Gastrocnemius medialis (tissue), 4 donors: ENCODE data around the gene RRP12. TPM values are rescaled to one million over a fixed set of nuclear protein-coding genes. Genes with fewer than 3 reads are reported as not detected.

ENCODE experiments used
- ATAC-seq, 2 donors: fragments of 150-250 bp; one replicate each; pipeline ENCODE4 v1.9.1; 2016
- DNase-seq, 2 donors: peaks; one replicate each; pipeline ENCODE4 v3.0.0-alpha.2; 2019
- H3K27ac ChIP-seq, 4 donors: fragments of 200-600 bp; sonication (generic); 1 replicate in 1 of 4; 2 replicates in 3 of 4; pipeline ENCODE4 v1.5.1; 2016 to 2018; ENCODE audit warnings: mild to moderate bottlenecking in 2 of 4, moderate library complexity in 1 of 4
- H3K27me3 ChIP-seq, 3 donors: fragments of 200-600 bp; sonication (generic) in 2 of 3; 1 replicate in 1 of 3; 2 replicates in 2 of 3; pipeline versions ENCODE4 v1.5.1 to v1.6.0; 2016 to 2019; ENCODE audit warnings: mild to moderate bottlenecking in 1 of 3, moderate library complexity in 1 of 3
- H3K36me3 ChIP-seq, 2 donors: fragments of 200-600 bp; sonication (generic) in 1 of 2; one replicate each; pipeline ENCODE4 v1.5.1; 2017 to 2018
- H3K4me1 ChIP-seq, 2 donors: fragments of 200-600 bp; sonication (generic) in 1 of 2; one replicate each; pipeline ENCODE4 v1.5.1; 2016 to 2017; ENCODE audit warnings: mild to moderate bottlenecking in 2 of 2
- H3K4me3 ChIP-seq, 4 donors: fragments of 200-600 bp; sonication (generic) in 3 of 4; 1 replicate in 1 of 4; 2 replicates in 3 of 4; pipeline ENCODE4 v1.5.1; 2016 to 2019; ENCODE audit warnings: mild to moderate bottlenecking in 2 of 4
- H3K9me3 ChIP-seq, 3 donors: fragments of 200-600 bp; sonication (generic) in 2 of 3; 1 replicate in 1 of 3; 2 replicates in 2 of 3; pipeline ENCODE4 v1.5.1; 2016 to 2019
- POLR2A ChIP-seq, 2 donors: fragments of 450-650 bp; IDR thresholded peaks; one replicate each; pipeline ENCODE4 v1.6.1; 2017; ENCODE audit warnings: antibody characterized with exemption in 2 of 2, mild to moderate bottlenecking in 2 of 2, moderate library complexity in 2 of 2
- in situ Hi-C, 4 donors: fragments of 200-750 bp; cut with MboI; loops; one replicate each; pipeline versions ENCODE4 v1.15.0 to v1.8.0; 2017; ENCODE audit warnings: low sequenced_read_pairs in 4 of 4
- intact Hi-C: fragments of 100-400 bp; cut with DNase I; formaldehyde crosslinking; loops from one replicate; pipeline ENCODE4 v1.15.1; 2023; ENCODE audit warnings: low total_unique reads
- total RNA-seq, 4 donors: library from RNA; depleted of rRNA; stranded (reverse); fragments of >200 nt; gene quantifications; one replicate each; pipeline versions ENCODE4 v1.1.0 to v1.2.3, GENCODE V29; 2016
- TF ChIP-seq, protein P1 (sequence below), 5 experiments: fragments of 450-650 bp in 3 of 5; fragments of 200-600 bp in 2 of 5; sonication (generic) in 2 of 5; IDR thresholded peaks in 4 of 5; conservative IDR thresholded peaks in 1 of 5; 1 replicate in 4 of 5; 2 replicates in 1 of 5; pipeline ENCODE4 v1.5.1; 2016 to 2019; ENCODE audit warnings: antibody characterized with exemption in 5 of 5, mild to moderate bottlenecking in 3 of 5, moderate library complexity in 3 of 5

The RRP12 gene
- total RNA-seq, 4 donors from 2014 or later = 41.9 to 61.4 (median 49.9) TPM

GRCh38 chr10:97366572-97366971 is 34.6 kb downstream of the RRP12 start:
- Histone ChIP-seq H3K4me1 (peaks cover 0 to 8% of the 10 kb centered on the region in 2 donors), H3K4me3 (no peak overlapping the region), H3K36me3 (peaks cover 0 to 88% of the 10 kb centered on the region in 2 donors), H3K27ac (no peak overlapping the region), H3K27me3 (no peaks in the 10 kb centered on the region), H3K9me3 (no peaks in the 10 kb centered on the region)
- no peak for ATAC-seq
- TF ChIP-seq, protein P1, sequence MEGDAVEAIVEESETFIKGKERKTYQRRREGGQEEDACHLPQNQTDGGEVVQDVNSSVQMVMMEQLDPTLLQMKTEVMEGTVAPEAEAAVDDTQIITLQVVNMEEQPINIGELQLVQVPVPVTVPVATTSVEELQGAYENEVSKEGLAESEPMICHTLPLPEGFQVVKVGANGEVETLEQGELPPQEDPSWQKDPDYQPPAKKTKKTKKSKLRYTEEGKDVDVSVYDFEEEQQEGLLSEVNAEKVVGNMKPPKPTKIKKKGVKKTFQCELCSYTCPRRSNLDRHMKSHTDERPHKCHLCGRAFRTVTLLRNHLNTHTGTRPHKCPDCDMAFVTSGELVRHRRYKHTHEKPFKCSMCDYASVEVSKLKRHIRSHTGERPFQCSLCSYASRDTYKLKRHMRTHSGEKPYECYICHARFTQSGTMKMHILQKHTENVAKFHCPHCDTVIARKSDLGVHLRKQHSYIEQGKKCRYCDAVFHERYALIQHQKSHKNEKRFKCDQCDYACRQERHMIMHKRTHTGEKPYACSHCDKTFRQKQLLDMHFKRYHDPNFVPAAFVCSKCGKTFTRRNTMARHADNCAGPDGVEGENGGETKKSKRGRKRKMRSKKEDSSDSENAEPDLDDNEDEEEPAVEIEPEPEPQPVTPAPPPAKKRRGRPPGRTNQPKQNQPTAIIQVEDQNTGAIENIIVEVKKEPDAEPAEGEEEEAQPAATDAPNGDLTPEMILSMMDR (IDR thresholded peaks at IDR 0.05 in 4 of 5, conservative IDR thresholded peaks at IDR 0.05 in 1 of 5) = no peak
- TF ChIP-seq POLR2A (IDR thresholded peaks at IDR 0.05) = no peak
- no peak for DNase-seq
- intact Hi-C loops (no loop called here), in situ Hi-C loops (no loop called here)

DNA sequence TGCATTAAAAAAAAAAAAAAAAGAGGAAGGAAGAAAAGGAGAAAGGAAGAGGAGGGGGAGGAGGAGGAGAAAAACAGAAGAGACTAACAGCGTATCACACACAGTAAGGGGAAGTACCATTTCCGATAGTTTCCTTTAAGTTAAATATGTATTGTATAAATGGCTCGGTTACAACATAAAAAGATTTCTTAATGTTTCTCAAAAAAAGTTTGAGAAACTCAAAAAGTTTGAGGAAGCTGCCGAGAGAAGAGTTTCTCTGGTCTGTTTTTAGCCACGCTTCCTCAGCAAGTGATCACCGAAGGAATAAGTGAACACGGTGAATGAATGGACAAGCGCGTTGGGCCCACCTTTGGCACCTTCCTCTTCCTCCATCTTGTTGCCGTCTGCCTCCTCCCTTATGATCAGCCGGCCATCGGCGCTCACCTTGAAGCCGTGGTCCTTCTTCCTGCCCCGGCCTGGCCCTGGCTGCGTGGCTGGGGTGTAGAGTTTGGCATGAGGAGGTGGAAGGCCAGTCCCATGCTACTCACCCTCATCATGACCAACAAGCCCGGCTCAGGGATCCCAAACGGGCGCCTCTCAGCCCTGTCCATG is 35.3 kb downstream of the RRP12 start:
- intact Hi-C loops (no loop called here), in situ Hi-C loops (no loop called here)
- DNase-seq (no peak), ATAC-seq (no peak)
- no peak overlapping the region for H3K4me3 ChIP-seq
- TF ChIP-seq, protein P1 (IDR thresholded peaks at IDR 0.05 in 4 of 5, conservative IDR thresholded peaks at IDR 0.05 in 1 of 5) = no peak
- TF ChIP-seq POLR2A (IDR thresholded peaks at IDR 0.05) = no peak
- peaks cover 0 to 88% of the 10 kb centered on the region in 2 donors for H3K36me3 ChIP-seq
- peaks cover 0 to 8% of the 10 kb centered on the region in 2 donors for H3K4me1 ChIP-seq
- H3K27ac ChIP-seq = peak overlapping the region in 1 of 4 donors; percentile 34
- H3K27me3 ChIP-seq = no peaks in the 10 kb centered on the region
- H3K9me3 ChIP-seq = no peaks in the 10 kb centered on the region

DNA sequence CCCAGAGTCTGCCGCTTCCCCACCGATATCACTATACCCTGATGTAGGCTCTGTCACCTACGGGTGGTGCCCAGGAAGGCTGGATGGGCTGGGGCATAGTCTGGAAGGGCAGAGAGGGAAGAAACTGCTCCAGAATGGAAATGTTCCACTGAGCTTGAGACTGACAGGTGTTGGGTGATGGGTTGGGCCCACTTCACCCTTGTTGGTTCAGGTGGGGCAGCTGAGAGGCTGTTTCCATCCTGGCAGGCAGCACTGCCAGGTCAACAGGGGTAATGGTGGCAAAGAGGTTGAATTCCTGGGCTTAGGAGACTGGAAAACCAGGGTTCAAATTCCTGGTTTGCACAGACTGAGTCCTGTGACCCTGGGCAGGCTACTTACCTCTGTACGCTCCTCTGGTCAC is 38.1 kb downstream of the RRP12 start:
- no peak overlapping the region for H3K4me3 ChIP-seq
- no peaks in the 10 kb centered on the region for H3K9me3 ChIP-seq
- H3K36me3 ChIP-seq = peaks cover 0 to 88% of the 10 kb centered on the region in 2 donors
- H3K27ac ChIP-seq = no peak overlapping the region
- TF ChIP-seq, protein P1 (IDR thresholded peaks at IDR 0.05 in 4 of 5, conservative IDR thresholded peaks at IDR 0.05 in 1 of 5) = no peak
- TF ChIP-seq POLR2A (IDR thresholded peaks at IDR 0.05) = no peak
- no peak for ATAC-seq
- peaks cover 0 to 8% of the 10 kb centered on the region in 2 donors for H3K4me1 ChIP-seq
- DNase-seq = no peak
- intact Hi-C loops (no loop called here), in situ Hi-C loops (no loop called here)
- no peaks in the 10 kb centered on the region for H3K27me3 ChIP-seq

DNA sequence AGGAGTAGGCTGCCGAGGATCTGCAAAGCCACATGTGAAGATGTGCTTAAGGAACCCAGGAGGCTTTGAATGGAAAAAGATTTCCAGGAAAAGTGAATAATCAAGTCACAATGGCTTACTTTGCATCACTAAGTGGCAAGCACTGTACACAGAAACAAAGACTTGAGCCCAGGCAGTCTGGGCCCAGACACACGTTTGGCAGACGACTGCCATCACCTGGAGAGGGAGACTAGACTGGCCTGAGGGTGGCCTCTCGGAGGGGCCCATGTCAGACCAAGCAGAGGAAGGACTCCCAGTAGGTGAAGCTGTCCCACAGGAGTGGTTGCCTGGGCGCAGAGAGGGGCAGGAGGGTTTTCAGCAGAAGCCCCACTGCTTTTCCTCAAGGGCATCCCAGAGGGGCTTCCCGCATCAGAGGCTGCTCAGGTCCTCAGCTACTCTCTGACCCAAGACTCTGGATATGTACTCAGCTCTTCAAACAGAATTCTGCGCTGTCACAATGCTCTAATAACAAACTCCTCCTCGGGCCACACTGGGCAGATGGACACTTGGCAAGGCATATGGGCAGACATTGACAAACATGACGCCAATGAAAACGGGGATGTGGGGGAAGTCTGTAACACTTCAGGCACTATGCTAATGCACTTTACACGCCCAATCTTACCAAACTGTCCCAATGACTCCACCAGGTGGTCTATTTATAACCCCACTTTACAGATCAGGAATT is 38.7 kb downstream of the RRP12 start:
- intact Hi-C loops = no loop called here
- Histone ChIP-seq H3K27ac (no peak overlapping the region), H3K36me3 (peaks cover 0 to 90% of the 10 kb centered on the region in 2 donors), H3K4me1 (peaks cover 0 to 5% of the 10 kb centered on the region in 2 donors), H3K27me3 (no peaks in the 10 kb centered on the region), H3K9me3 (no peaks in the 10 kb centered on the region), H3K4me3 (no peak overlapping the region)
- TF ChIP-seq POLR2A (IDR thresholded peaks at IDR 0.05) = no peak
- TF ChIP-seq, protein P1 (IDR thresholded peaks at IDR 0.05 in 4 of 5, conservative IDR thresholded peaks at IDR 0.05 in 1 of 5) = no peak
- in situ Hi-C loops = no loop called here
- ATAC-seq = no peak
- no peak for DNase-seq
